ENCODE measurements around the gene AKNA.

The AKNA gene

DNA sequence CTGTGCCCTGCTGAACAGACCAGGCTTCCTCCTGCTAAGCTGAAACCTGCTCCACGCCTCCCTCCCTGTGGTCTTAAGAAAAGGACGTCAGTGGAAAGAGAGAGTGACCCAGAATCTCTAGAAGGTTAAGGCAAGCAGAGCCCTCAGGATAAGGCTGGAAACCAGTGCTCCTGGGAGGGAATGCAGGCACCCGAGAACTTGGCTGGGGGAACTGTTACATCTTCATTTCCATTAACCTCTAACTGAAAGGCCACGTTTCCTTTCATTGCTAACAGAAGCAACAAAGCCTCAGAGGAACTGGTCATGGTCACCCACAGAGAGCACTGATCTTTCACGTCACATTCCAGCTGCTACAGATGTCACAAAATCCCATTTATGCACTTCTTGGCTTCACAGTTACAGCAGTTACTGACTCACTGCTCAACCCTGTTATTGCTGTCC, 26.1 kb upstream of the AKNA start:
- DNase-seq: no peak

DNA sequence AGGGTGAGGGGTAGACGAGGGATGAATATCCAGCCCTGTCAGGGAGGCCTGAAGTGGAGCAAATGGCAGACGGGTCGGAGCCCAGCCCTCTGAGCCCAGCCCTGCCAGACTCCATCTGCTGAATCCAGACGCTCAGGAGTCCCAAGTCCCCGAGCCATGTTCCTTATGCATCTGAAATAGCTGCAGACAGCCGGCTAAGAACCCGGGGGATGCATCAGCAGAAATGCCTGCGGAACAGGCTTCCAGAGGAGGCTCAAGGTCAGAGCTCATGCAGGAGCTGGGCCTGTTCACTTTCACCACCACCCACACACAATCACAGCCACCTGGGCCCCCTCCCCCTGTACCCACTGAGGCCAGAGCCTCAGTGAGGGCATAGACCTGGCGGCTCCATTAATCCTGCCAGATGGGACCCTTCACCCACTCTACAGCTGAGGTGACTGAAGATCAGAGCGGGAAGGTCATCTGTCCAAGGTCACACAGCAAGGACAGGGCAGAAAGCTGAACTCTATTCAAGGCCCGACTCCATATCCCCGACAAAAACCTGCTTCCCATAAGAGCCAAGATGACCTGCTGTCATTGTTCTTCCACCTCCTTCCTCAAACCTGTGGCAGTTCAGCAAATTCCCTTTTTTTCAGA, 24.4 kb upstream of the AKNA start:
- no peak for DNase-seq

DNA sequence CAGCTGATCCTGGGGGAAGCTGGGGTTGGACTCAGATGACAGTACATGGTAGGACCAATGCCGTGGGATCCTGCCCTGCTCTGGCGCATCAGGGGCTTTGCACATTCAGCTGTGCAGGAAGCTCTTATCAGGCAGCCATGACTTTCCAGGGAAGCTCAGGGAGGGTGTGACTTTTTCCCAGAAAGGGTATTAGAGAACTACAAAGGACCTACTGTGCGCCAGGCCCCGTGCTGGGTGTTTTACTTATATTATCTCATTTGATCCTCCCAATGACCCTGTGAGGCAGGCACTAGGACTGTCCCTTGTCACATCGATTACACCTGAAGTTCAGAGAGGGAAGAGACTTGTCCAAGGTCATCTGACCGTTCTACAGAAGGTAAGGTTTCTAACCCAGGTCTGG, 23.7 kb upstream of the AKNA start:
- DNase-seq: no peak

DNA sequence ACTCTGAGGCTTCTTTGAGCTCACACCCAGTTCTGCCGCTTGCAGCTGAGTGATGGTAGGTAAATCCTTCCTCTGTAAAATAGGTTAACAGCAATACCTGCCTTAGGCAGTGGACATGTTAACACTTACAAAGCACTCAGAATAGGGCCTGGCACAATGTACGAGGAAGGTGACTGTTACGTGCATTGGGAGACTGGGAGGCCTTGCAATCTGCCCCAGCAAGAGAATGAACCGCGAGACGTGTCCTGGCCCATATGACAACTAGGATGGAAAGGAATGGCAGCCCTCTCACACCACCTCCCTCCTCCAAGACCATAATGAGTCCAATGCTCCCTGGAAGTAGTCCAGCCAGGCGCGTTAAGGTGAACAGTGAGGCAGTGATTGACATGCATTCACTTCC, 23.1 kb upstream of the AKNA start:
- DNase-seq: no peak

DNA sequence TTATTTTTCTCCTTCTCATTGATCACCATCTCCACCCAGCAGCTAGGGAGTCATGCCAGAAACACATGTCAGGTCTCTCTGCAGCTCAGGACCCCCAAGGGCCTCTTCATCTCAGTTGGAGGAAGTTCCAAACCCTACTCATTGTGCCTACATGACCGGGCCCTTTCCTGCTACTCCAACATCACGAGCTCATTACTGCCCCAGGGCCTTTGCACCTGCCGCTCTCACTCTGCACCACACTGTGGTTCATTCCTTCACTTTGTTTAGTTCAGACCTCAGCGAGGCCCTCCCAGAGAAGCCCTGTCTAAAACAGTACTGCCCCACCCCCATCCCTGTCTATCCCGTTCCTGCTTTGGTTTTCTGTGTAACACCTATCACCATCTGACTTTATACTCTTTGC, 22.1 kb upstream of the AKNA start:
- DNase-seq: no peak

DNA sequence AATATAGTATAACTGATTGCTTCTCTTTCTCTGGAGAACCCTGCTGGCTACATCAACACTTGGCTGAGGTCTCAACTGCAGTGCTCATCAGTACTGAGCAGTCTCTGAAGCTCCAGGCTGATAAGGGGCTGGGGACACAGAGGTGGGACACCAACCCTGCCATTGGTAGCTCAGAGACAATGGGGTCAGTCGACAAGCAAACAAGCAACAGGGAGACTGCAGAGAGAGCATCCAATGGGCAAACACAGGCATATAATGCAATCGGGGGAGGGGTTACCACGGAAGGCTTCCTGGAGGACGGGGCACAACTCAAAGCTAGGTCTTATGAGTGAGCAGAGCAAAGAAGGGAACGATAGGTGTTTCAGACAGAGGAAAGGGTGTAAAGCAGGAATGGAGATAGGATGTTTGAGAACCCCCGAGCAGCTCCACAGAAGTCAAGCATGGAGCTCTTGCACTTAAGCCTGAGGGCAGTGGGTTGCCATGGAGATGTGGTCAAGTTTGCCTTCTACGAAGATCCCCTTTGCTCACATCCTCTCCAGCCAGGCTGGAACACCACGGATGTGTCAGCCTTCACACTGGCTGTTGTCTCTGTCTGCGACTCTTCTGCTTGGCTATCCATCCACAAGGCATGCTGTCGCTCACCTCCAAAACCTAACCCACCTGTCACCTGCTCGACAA, 21.5 kb upstream of the AKNA start:
- no peak for DNase-seq

DNA sequence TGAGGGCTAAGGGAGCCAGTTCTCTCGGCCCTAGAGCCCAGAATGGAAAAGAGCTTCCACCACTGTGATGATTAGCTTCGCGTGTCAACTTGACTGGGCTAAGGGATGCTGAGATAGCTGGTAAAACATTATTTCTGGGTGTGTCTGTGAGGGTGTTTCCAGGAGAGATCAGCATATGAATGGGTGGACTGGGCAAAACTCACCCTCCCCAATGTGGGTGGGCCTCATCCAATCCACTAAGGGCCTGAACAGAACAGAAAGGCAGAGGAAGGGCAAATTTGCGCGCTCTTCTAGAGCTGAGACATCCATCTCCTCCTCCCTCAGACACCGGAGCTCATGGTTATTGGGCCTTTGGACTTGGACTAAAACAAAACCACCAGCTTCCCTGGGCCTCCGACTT, 20.9 kb upstream of the AKNA start:
- DNase-seq: no peak

DNA sequence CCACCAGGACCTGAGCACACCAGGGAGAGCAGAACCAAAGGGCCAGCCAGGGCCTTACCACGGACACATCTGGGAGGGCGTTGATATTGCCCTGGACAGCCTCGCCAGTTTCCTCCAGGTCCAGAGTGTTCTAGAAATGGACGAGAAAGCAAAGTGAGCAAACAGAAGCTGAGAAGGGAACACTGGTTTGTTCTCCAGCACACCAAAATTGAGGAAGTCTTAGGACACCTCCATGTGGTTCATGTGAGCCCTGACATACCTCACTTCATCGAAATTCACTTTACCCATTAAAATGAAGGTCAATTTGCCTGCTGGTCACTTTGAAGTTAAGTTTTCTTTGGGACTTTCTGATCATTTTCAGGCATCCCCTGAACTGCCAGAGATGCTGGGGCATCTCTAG, 20.1 kb upstream of the AKNA start:
- DNase-seq: no peak

DNA sequence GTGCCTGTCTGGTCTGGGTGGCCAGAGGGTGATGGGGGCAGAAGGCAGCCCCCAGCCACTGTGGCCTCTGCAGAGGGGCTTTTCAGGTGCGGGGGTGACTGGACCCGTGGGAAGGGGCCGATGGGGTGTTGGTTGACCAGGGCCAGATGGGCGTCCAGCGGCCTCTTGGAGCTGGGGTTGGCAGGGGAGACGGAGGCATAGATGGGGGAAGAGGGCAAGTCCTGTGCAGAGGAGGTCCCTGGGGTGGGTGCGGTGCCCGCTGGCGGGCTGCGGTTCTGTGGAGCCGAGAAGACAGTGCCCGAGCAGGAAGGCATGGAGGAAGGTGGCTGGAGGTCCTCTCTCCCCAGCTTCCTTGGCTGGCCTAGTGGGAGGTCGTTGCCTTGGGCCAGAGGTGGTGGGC, 18.7 kb upstream of the AKNA start:
- DNase-seq: no peak

DNA sequence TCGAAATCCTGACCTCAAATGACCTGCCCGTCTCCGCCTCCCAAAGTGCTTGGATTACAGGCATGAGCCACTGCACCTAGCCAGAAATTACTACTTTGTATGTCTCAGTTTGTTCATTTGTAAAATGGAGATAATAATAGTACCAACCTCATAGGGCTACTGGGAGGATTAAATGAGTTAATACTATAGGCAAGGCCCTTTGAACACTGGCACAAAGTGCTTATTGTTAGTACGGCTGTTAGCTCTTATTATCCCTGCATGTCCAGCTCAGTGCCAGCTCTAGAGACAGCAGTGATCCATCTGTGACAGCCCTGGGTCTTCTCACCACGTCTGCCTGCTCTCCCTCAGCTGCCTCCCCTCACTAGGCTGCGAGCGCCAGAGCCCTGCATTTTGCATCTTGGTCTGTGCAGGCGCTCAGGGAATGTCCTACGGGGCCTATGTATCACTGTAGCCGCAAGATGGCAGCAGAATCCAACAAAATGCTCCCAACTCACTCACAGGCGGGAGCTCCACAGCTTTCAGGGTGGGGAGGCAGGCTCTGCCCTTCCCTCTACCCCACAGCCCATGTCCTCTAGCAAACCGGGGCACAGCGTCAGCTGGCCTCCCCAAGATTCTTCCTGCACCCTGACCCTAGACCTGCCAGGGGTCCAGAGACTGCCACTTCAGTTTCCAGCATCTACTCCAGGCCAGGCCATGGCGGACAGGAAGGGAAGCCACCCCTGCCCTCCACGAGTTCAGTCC, 17.7 kb upstream of the AKNA start:
- peak; percentile 71 for DNase-seq

DNA sequence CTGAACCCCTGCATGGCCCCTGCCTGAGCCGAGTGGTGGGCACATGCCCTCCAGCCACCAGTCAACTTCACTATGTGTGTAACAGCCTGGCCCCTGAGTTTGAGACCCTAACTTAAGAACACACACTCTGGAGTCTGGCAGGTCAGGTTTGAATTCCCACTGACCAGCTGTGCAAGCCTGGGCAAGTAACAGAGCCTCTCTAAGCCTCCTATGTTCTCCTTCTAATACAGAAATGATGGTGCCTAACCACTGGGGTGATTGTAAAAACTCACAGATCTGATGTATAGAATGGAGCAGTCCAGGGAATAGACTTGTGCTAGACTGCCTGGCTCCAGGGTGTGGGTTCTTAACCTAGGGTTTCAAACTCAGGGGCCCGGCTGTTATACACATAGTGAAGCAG, 16.7 kb upstream of the AKNA start:
- no peak for DNase-seq

DNA sequence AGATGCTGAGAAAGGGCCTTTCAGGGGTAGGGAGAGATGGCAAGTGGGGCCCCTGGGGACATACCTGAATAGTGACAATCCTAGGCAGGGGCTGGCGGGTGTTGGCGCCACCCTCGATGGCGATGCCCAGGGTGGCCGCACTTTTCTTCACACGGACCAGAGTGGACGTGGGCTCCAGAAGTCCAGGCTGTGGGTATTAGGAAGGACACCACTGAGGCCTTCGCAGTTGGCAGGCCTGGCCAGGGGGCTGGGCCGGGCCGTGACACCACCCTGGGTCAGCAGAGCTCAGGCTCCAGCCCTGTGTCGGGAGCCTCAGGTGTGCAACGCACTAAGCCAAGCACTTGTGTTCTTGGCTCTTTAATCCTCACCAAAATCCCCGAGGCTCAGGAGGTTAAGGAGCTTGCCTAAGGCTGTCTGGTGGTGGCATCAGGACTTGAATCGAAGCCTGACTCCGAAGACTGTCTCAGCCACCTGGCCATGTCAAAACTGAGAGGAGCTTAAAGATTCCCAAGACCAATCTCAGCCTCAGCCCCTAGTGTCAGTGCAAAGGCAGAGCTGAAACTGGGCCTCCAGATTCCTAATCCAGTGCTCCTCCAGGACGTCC, 15.5 kb upstream of the AKNA start:
- no peak for DNase-seq

DNA sequence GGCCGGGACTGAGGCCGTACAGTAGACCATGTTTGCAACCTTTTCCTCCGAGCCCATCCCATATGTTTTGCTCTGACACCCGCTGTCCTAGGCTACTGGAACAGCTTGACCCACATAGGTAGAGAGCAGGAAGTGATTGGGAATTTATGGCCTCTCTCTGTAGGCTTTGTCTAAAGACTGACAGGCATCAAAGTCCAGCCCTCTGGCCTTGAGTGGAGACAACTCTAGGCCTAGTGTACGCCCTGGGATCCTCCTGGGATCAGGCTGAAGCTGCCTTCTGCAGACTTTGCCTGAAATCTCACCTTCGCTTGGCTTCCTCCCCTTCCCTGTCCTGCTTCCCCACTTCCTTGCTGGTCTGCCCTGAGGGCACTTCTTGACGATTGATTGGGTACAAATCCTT, 13.6 kb upstream of the AKNA start:
- DNase-seq: no peak

DNA sequence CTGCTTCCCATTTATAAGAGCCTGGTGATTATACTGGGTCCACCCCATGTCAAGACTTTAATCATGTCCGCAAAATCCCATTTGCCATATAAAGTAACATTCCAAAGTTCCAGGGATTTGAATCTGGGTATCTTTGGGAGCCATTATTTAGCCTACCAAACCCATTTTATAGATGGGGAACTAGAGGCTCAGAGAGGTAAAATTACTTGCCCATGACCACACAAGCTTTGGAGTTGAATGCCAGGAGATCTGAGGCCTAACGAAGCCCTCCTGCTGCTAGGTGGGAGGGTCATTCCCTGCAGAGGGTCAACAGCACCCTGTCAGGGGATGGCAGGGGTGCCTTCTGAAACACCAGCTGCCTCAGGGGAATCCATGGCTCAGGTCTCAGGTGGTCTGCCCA, 13.0 kb upstream of the AKNA start:
- no peak for DNase-seq

DNA sequence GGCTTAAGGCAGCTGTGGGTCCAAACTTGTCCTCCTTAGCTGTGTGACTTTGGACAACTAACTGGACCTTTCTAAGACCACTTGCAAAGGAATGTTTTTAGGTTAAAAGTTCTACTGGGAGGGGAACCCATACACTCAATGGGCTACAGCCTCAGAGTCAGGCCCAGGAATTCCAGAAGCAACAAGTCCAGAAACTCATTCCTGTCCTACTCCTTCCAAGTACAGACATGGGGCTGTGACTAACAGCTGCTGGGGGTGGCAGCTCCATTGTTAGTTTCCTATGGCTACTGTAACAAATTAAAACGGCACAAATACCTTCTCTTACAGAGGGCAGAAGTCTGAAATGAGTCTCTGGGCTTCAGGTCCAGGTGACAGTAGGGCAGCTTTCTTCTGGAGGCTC, 12.4 kb upstream of the AKNA start:
- DNase-seq: no peak

DNA sequence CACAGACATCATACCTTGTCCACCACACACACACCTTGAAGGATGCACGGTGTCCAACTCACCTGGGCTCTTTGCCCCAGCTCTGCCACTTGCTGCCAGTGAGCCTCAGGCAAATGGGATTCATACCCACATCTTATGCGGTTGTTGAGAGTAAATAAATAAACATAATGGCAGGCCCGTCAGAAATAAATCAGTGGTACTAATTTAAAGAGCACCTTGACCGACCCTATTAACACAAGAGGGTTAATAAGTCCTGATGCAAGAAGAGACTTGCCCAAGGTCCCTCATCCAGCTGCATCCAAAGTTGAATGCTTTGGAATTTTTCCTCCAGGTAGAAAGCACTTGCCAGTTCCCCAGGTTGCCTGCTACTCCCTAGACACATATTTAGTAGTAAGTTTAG, 11.6 kb upstream of the AKNA start:
- DNase-seq: no peak

DNA sequence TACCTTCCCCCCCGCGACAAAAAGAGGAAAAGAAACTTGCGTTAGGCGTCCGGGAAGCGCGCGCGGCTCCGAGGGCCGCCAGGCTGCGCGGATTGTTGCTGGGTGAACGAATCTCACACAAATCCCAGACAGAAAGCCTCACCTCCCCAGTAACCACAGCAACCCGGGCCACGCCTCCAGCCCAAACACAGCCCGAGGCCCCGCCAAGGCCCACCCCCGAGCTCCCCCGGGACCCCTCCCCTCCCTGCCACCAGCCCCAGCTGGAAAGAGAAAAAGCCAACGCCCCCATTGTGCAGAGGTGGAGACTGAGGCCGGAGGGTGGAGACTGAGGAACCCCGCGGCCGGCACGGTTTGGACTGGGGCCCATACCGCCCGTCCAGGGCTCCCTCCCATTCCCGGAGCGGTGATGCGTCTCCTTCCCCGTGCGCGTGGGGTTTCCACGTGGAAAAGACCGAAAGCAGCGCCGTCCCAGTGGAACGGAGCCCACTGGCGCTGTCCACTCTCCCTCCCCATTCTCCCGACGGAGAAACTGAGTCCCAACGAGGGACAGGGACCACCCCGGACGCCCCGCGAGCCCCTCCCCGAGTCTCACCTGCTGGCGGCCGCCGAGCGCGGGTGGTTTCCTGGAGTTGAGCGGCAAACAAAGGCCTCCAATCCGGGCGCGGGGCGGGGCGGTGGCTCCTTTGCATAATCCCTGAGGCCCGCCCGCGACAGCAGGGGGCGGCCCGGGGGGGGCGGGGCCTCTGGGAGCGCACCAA, 10.2 kb upstream of the AKNA start:
- peak; percentile 65 for DNase-seq

DNA sequence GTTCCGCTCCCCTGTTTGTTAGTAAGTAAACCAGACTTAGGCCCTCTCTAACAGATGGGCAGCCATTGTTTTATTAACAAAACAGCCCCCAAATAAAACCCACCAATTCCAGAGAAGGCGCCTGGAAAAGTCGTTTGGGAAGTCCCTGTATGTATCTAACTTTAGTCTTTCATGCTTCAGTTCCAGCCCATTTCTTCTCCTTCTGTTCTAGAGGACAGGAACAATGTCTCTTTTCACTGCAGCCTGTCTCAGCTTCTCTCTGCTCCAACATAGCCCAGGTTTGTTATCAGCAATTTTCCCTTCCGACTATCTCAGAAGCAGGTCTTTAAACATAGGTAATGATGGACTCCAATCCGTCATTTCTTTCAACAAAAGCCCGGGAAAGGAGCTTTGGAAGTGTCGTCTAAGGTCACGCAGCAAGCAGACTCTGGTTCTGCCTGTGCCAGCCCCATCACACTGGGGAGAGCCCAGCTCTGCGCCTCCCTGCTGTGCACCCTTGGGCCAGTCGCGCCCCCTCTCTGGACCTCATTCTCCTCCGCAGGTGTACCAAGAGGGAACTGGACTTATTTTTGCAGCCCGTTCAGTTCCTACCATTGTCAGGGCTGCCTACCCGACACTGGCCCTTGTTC, 9.6 kb upstream of the AKNA start:
- no peak for DNase-seq

DNA sequence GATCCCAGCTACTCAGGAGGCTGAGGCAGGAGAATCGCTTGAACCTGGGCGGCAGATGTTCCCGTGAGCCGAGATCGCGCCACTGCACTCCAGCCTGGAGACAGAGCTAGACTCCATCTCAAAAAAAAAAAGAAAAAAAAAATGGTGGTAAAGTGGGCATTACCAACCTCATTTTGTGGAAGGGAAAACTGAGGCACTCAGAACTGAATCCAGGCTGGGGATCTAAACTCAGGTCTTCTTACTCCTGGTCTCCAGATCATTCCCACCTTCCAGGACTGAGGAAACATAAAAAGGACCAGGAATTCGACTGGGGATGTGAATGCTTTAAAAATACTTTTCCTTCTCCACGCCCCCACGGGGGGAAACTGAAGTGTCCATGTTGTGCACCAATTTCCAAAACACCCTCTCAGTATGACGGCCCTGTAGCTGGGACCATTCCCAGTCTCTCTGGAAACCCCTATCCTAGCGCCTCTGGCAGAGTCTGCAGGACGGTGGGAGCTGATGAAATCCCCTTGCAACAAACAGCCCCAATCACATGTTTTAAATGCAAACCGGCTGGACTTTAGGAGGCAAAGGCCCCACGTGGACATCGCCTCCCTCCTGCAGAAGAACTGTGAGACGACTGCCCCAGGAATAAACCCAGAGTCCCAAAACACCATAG, 8.9 kb upstream of the AKNA start:
- no peak for DNase-seq

DNA sequence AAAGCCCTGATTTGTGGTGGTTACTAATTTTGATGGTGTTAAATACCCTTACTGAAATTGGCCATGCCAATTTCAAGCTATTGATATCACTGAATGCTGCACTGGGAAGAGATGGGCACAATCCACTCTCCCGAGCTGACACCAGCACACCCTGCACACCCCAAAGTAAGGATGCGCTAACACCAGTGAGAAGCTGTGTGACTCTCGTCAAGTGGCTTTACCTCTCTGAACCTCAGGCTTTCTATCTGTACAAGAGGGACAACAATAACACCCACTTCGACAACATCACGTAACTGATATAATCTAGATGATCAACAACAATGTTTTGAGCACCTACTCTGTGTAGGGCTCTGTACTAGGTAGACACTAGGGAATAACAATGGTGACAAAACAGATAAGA, 8.0 kb upstream of the AKNA start:
- DNase-seq: no peak

DNA sequence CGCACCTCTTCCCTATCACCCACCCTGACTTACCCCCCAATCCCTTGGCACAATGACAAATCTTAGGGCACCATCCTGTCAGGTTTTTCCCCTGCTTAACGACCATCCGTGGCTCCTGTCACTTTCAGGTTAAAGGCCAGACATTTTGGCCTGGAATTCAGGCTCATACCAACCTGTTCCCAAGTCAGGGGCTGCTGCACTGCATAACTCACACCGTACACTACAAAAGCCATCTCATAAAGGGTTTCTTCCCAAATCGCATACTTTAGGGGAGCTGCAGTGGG, 7.5 kb upstream of the AKNA start:
- no peak for DNase-seq

DNA sequence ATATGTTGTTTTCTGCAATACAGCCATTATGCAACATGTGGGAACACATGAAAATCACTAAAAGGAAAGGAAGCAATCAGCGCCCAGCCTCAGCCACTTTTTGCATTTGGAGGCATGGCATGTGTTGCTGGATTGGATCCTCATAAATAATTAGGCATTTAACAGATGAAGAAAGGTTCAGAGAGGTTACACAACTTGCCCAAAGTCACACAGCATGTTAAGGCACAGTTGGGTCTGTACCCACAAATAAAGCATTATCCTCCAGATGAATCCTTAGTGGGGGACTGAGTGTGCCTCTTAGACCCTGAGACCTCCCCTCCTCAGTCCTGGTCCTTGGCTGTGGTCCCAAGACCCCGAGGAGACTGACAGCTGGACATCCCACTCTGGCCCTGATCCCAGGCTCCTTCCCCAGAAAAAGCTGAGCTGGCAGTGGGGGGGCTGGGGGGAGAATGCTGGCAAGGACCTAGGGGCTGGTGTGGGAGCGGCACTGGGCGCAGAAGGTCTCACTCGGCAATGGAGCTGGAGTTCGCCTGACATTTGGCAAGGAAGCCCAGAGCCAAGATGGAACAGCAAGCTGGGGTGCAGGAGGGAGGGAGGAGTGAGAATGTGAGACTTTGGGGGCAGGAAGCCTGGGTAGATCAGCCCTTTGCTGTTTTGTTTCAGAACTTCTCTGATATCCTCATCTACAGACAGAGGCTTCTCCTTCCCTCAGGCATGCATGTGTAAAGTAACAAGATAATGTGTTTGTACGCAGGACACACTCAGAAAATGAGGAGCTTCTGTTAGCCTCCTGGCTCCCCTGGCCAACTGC, 6.9 kb upstream of the AKNA start:
- no peak for DNase-seq

All from NCI-H1694 (cell line).